Subcutaneous abdominal adipose tissue (tissue), 5 donors: ENCODE data around the gene SNRPA.
A peak's percentile ranks its signal among the peaks of the same experiment; 100 is the strongest.

Experiments
- H3K27ac ChIP-seq: one replicate; pipeline ENCODE4 v1.7.0; 2013; ENCODE audit warnings: low read depth, mild to moderate bottlenecking, inconsistent platforms, low read length, moderate library complexity
- H3K27me3 ChIP-seq, 5 donors: one replicate each; pipeline ENCODE4 v1.7.0; 2013; ENCODE audit warnings: low read length in 5 of 5, inconsistent platforms in 1 of 5; ENCODE audit not compliant: control insufficient read depth in 5 of 5, insufficient read depth in 4 of 5
- H3K36me3 ChIP-seq, 5 donors: one replicate each; pipeline ENCODE4 v1.7.0; 2013; ENCODE audit warnings: low read length in 5 of 5; ENCODE audit not compliant: control insufficient read depth in 5 of 5, insufficient read depth in 5 of 5
- H3K4me1 ChIP-seq, 5 donors: one replicate each; pipeline ENCODE4 v1.7.0; 2013; ENCODE audit warnings: low read length in 5 of 5, mild to moderate bottlenecking in 3 of 5, moderate library complexity in 1 of 5; ENCODE audit not compliant: control insufficient read depth in 5 of 5, insufficient read depth in 5 of 5
- H3K4me3 ChIP-seq, 5 donors: one replicate each; pipeline ENCODE4 v1.7.0; 2013; ENCODE audit warnings: low read length in 5 of 5, low read depth in 1 of 5
- H3K9ac ChIP-seq, 5 donors: one replicate each; pipeline ENCODE4 v1.7.0; 2013; ENCODE audit warnings: low read length in 5 of 5, mild to moderate bottlenecking in 4 of 5, moderate library complexity in 3 of 5
- H3K9me3 ChIP-seq, 5 donors: one replicate each; pipeline ENCODE4 v1.7.0; 2013; ENCODE audit warnings: low read length in 5 of 5; ENCODE audit not compliant: control insufficient read depth in 5 of 5
- donor health status: healthy.
- donor health status: healthy.
- donor health status: healthy.
- donor health status: healthy.
- donor health status: healthy.

SNRPA gene

GRCh38 chr19:40736661-40737060 lies 14.3 kb upstream of the SNRPA start:
- Histone ChIP-seq H3K36me3 (peaks cover 12 to 86% (median 82%) of the 10 kb centered on the region in 5 donors), H3K27me3 (no peaks in the 10 kb centered on the region), H3K27ac (no peak overlapping the region), H3K9me3 (no peaks in the 10 kb centered on the region), H3K4me3 (no peak overlapping the region), H3K4me1 (peaks cover 0 to 14% (median 13%) of the 10 kb centered on the region in 5 donors), H3K9ac (no peak overlapping the region)

- Histone ChIP-seq H3K4me3 (no peak overlapping the region), H3K27me3 (no peaks in the 10 kb centered on the region), H3K36me3 (peaks cover 12 to 84% (median 78%) of the 10 kb centered on the region in 5 donors), H3K9me3 (no peaks in the 10 kb centered on the region), H3K27ac (no peak overlapping the region), H3K9ac (no peak overlapping the region), H3K4me1 (peaks cover 0 to 14% (median 13%) of the 10 kb centered on the region in 5 donors)
Measured at GRCh38 chr19:40737102-40737644, 13.8 kb upstream of the SNRPA start.

DNA sequence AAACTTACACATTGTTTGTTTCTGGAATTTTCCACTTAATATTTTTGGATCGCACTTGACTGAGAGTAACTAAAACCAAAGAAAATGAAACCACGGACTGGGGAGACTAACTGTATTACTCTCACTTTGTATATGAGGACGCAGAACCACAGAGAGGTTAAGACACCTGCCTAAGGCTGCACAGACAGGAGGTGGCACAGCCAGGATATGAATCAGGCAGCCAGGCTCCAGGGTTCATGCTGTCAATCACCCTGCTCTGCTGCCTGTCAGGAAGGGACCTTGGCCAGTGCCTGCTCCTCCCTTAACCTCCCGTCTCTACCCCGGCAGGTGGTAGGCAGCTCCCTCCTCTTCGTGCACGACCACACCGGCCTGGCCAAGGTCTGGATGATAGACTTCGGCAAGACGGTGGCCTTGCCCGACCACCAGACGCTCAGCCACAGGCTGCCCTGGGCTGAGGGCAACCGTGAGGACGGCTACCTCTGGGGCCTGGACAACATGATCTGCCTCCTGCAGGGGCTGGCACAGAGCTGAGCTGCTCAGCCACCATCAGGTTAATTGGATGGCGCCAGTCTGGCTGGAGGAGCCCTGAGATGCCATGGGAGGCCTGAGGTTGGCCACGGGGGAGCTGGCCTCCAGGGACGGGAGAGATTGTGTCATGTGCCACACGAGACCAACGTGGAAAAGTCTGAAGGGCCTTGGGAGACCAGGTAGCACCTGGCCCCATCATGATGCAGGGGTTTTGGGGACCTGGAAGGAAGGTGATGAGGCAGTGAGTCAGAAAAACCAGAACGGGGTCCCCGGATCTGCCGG lies 11.8 kb upstream of the SNRPA start:
- no peaks in the 10 kb centered on the region for H3K27me3 ChIP-seq
- H3K27ac ChIP-seq: peak overlapping the region; percentile 54
- peak overlapping the region in 1 of 5 donors; percentile 19 for H3K9ac ChIP-seq
- H3K4me1 ChIP-seq: peaks cover 0 to 14% (median 13%) of the 10 kb centered on the region in 5 donors
- H3K9me3 ChIP-seq: no peaks in the 10 kb centered on the region
- no peak overlapping the region for H3K4me3 ChIP-seq
- peaks cover 3 to 77% (median 69%) of the 10 kb centered on the region in 5 donors for H3K36me3 ChIP-seq

- Histone ChIP-seq H3K27me3 (no peaks in the 10 kb centered on the region), H3K4me3 (peak overlapping the region in 2 of 5 donors; percentile 24 to 36), H3K4me1 (peaks cover 0 to 17% (median 15%) of the 10 kb centered on the region in 5 donors), H3K36me3 (peaks cover 0 to 69% (median 63%) of the 10 kb centered on the region in 5 donors), H3K27ac (peak overlapping the region; percentile 54), H3K9ac (peak overlapping the region in 1 of 5 donors; percentile 19), H3K9me3 (no peaks in the 10 kb centered on the region)
Measured at GRCh38 chr19:40739871-40740703, 10.9 kb upstream of the SNRPA start.

GRCh38 chr19:40740747-40741146 lies 10.3 kb upstream of the SNRPA start:
- H3K27ac ChIP-seq: peak overlapping the region; percentile 54
- no peak overlapping the region for H3K9ac ChIP-seq
- peaks cover 0 to 62% (median 56%) of the 10 kb centered on the region in 5 donors for H3K36me3 ChIP-seq
- peak overlapping the region in 2 of 5 donors; percentile 11 to 32 for H3K4me3 ChIP-seq
- H3K4me1 ChIP-seq: peaks cover 0 to 21% (median 20%) of the 10 kb centered on the region in 5 donors
- no peaks in the 10 kb centered on the region for H3K27me3 ChIP-seq
- H3K9me3 ChIP-seq: no peaks in the 10 kb centered on the region

DNA sequence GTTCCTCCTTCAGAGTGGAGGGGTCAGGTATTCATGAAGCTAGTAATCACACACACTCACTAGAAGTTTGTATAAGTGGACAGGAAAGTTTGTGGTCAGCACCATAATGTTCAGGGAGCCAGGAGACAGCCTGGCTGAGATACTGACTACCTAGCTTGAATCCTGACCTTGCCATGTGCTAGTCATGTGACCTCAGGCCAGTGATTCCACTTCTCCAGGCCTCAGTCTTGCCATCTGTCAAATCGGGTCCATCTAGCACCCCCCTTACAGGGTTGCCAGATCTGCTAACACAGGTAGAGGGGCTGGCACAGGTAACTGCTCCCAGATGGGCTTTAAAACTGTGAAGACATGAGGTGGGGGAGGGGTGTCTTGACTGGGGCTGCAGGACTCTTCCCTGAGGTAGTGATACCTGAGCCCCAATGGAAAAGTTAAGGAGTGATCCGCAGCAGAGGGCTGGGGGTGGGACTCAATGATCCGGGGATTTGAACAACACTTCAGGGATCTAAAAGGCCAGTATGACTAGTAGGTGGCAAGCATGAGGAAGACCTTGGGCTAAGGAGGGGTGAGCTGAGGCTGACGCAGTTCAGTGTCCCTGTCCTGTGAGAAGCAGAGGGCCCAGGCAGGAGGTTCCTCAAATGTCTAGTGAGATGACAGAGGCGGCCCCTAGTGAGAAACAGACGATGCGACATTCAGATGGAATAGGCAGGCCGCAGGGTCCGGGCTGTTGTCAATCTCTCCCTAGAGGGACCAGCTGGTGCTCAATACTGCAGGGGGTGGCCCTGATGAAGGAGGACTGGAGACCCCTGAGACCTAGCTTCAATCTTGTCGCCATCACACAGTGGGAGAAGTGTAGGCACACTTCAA lies 9.2 kb upstream of the SNRPA start:
- Histone ChIP-seq H3K4me1 (peaks cover 0 to 21% (median 20%) of the 10 kb centered on the region in 5 donors), H3K27ac (no peak overlapping the region), H3K27me3 (no peaks in the 10 kb centered on the region), H3K9me3 (no peaks in the 10 kb centered on the region), H3K4me3 (no peak overlapping the region), H3K36me3 (peaks cover 0 to 53% (median 47%) of the 10 kb centered on the region in 5 donors), H3K9ac (no peak overlapping the region)

- Histone ChIP-seq H3K27ac (no peak overlapping the region), H3K36me3 (peaks cover 0 to 45% (median 40%) of the 10 kb centered on the region in 5 donors), H3K4me3 (no peak overlapping the region), H3K27me3 (no peaks in the 10 kb centered on the region), H3K4me1 (peaks cover 0 to 21% (median 20%) of the 10 kb centered on the region in 5 donors), H3K9ac (no peak overlapping the region), H3K9me3 (no peaks in the 10 kb centered on the region)
Measured at GRCh38 chr19:40742477-40742876, 8.5 kb upstream of the SNRPA start.

DNA sequence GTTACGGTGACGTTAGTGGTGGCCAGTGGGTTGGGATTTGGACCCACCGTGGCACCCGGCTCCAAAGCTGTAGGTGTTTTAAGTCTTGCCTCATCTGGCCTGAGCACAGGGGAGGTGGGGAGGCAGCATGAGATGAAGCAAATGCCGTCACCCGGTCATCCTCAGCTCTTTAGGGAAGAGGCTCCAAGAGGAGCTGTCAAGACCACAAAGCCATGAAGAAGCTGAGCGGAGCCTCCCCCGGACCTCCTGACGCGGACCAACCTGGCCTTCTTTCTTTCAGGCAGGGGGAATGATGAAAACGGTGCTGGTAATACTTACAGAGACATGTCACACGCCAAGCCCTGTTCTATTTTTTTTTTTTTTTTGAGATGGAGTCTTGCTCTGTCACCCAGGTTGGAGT lies 8.1 kb upstream of the SNRPA start:
- H3K27me3 ChIP-seq: no peaks in the 10 kb centered on the region
- peaks cover 0 to 42% (median 37%) of the 10 kb centered on the region in 5 donors for H3K36me3 ChIP-seq
- no peak overlapping the region for H3K4me3 ChIP-seq
- H3K9ac ChIP-seq: no peak overlapping the region
- no peaks in the 10 kb centered on the region for H3K9me3 ChIP-seq
- no peak overlapping the region for H3K27ac ChIP-seq
- H3K4me1 ChIP-seq: peaks cover 0 to 21% (median 20%) of the 10 kb centered on the region in 5 donors

- Histone ChIP-seq H3K36me3 (peaks cover 0 to 36% (median 30%) of the 10 kb centered on the region in 5 donors), H3K27ac (no peak overlapping the region), H3K9me3 (no peaks in the 10 kb centered on the region), H3K27me3 (no peaks in the 10 kb centered on the region), H3K4me1 (peaks cover 0 to 28% (median 25%) of the 10 kb centered on the region in 5 donors), H3K9ac (no peak overlapping the region), H3K4me3 (no peak overlapping the region)
Measured at GRCh38 chr19:40743926-40744325, 7.1 kb upstream of the SNRPA start.
